Right cardiac atrium (tissue), 5 donors: Measurements from ENCODE around the gene KCNK17. TPM values are rescaled to one million over a fixed set of nuclear protein-coding genes. Genes with fewer than 3 reads are reported as not detected.

Experiments
- ATAC-seq, 2 donors: fragments of 200-7000 bp; cut with Tn5 transposase; one replicate each; pipeline versions ENCODE4 v1.8.0 to v1.9.1; 2020; ENCODE audit warnings: moderate library complexity in 2 of 2, mild to moderate bottlenecking in 1 of 2
- DNase-seq, 3 donors: peaks; one replicate each; pipeline ENCODE4 v3.0.0-alpha.2; 2020
- H3K27ac ChIP-seq: one replicate; pipeline ENCODE4 v1.5.1; 2013; ENCODE audit warnings: mild to moderate bottlenecking, low read length, control low read depth, moderate library complexity
- H3K27me3 ChIP-seq: one replicate; pipeline ENCODE4 v1.6.1; 2013; ENCODE audit not compliant: control insufficient read depth, insufficient read depth
- H3K4me1 ChIP-seq: one replicate; pipeline ENCODE4 v1.6.1; 2013; ENCODE audit warnings: low read length; ENCODE audit not compliant: control insufficient read depth, insufficient read depth
- H3K4me3 ChIP-seq: one replicate; pipeline ENCODE4 v1.5.1; 2013; ENCODE audit warnings: low read length, control low read depth
- H3K9me3 ChIP-seq: one replicate; pipeline ENCODE4 v1.6.1; 2013; ENCODE audit warnings: low read length; ENCODE audit not compliant: control insufficient read depth
- WGBS: extraction: QIAGEN DNeasy Blood & Tissue Kit; methylation state at CpG from one replicate; pipeline ENCODE4 v1.1.7; 2013; 5-methylcytosine and 5-hydroxymethylcytosine counted together
- intact Hi-C, 4 donors: fragments of 100-400 bp; cut with DNase I; formaldehyde crosslinking; loops; one replicate each; pipeline versions ENCODE4 v1.11.0 to v1.14.0; 2022 to 2023
- long read RNA-seq, 4 donors: library from polyadenylated mRNA; unstranded; transcript quantifications; one replicate each; pipeline ENCODE4 v2.0.0, GENCODE V29; 2020 to 2021
- polyA plus RNA-seq: library from polyadenylated mRNA; stranded (reverse); fragments of 200-250 nt; gene quantifications from one replicate; pipeline ENCODE4 v1.2.3, GENCODE V29; 2013
- total RNA-seq, 4 donors: library from RNA; stranded (reverse); fragmentation: NEBNext Ultra II Directional; extraction: Animal tissue kit (Norgen Biotek cat#: 25700); gene quantifications; one replicate each; pipeline ENCODE4 v1.2.1, GENCODE V29; 2021
- donor health status: healthy with polysubstance abuse.
- donor health status: DM: no; HTN: yes; CAD: no.
- donor health status: DM: no; HTN: no; CAD: no.
- donor health status: DM: no; HTN: yes; CAD: no; lungs with severe emphysema.
- donor health status: DM: yes; HTN: yes; CAD: no.

KCNK17 gene
- total RNA-seq (1 to 10 TPM; 3.6 to 9.3 (median 5.3) TPM), polyA plus RNA-seq (2.5 TPM)
- long read RNA-seq, donor 1, transcript KCNK17-201 (5 exons, 1,658 nt) = major isoform, 18 of 24 reads
- long read RNA-seq, donor 1, partial matches to known transcripts = 2 of 24 reads
- long read RNA-seq, donor 1, other reads (novel, unspliced or antisense) = 4 of 24 reads
- long read RNA-seq, donor 2, transcript KCNK17-201 (5 exons, 1,658 nt) = major isoform, 5 of 6 reads
- long read RNA-seq, donor 2, partial matches to known transcripts = 0 of 6 reads
- long read RNA-seq, donor 2, other reads (novel, unspliced or antisense) = 1 of 6 reads
- long read RNA-seq, donor 3, transcript KCNK17-201 (5 exons, 1,658 nt) = major isoform, 6 of 10 reads
- long read RNA-seq, donor 3, partial matches to known transcripts = 1 of 10 reads
- long read RNA-seq, donor 3, other reads (novel, unspliced or antisense) = 3 of 10 reads
- long read RNA-seq, donor 4, transcript KCNK17-201 (5 exons, 1,658 nt) = major isoform, 6 of 6 reads
- long read RNA-seq, donor 4, partial matches to known transcripts = 0 of 6 reads
- long read RNA-seq, donor 4, other reads (novel, unspliced or antisense) = 0 of 6 reads

- no peaks in the 10 kb centered on the region for H3K27me3 ChIP-seq
- H3K4me3 ChIP-seq = peak within 1 kb of the TSS; percentile 25
- no peaks in the 10 kb centered on the region for H3K4me1 ChIP-seq
- DNase-seq = peak; percentile 32 to 81 (median 78)
- no peak within 1 kb of the TSS for H3K27ac ChIP-seq
- peak; percentile 22 to 27 for ATAC-seq
- 12% methylated on average over 28 of the region's 28 CpGs for WGBS
- H3K9me3 ChIP-seq = no peaks in the 10 kb centered on the region
- intact Hi-C loops = loop anchor here in 1 of 4 donors (5.0 kb wide), 1 partner anchor 437 kb away; no protein-coding TSS in a partner anchor
Measured at GRCh38 chr6:39314273-39314795, at the start of gene KCNK17. Gene KCNK17 (minus strand): TSS chr6:39314419. CDS start chr6:39314320, 99 bp downstream.

- 85% methylated on average over 8 of the region's 8 CpGs for WGBS
- H3K9me3 ChIP-seq = no peaks in the 10 kb centered on the region
- H3K4me3 ChIP-seq = no peak overlapping the region
- H3K4me1 ChIP-seq = no peaks in the 10 kb centered on the region
- H3K27ac ChIP-seq = no peak overlapping the region
- intact Hi-C loops = loop anchor here in 2 of 4 donors (10.0 kb wide), 2 partner anchors 532 to 942 kb away; no protein-coding TSS in a partner anchor
- H3K27me3 ChIP-seq = no peaks in the 10 kb centered on the region
- no peak for ATAC-seq
- no peak for DNase-seq
Measured at GRCh38 chr6:39363280-39363679, 49.1 kb upstream of the KCNK17 start.

GRCh38 chr6:39362487-39362865 is 48.3 kb upstream of the KCNK17 start:
- H3K4me1 ChIP-seq = no peaks in the 10 kb centered on the region
- H3K27ac ChIP-seq = no peak overlapping the region
- DNase-seq (no peak), ATAC-seq (peak in 1 of 2 donors; percentile 10)
- no peaks in the 10 kb centered on the region for H3K27me3 ChIP-seq
- intact Hi-C loops = loop anchor here in 2 of 4 donors (10.0 kb wide), 2 partner anchors 532 to 942 kb away; no protein-coding TSS in a partner anchor
- 31% methylated on average over 3 of the region's 3 CpGs for WGBS
- H3K4me3 ChIP-seq = no peak overlapping the region
- no peaks in the 10 kb centered on the region for H3K9me3 ChIP-seq

- H3K27ac ChIP-seq = no peak overlapping the region
- peak; percentile 61 to 79 (median 78) for DNase-seq
- H3K27me3 ChIP-seq = no peaks in the 10 kb centered on the region
- 36% methylated on average over 21 of the region's 21 CpGs for WGBS
- H3K9me3 ChIP-seq = no peaks in the 10 kb centered on the region
- no peaks in the 10 kb centered on the region for H3K4me1 ChIP-seq
- H3K4me3 ChIP-seq = no peak overlapping the region
- intact Hi-C loops = loop anchor here in 2 of 4 donors (10.0 kb wide), 2 partner anchors 533 to 943 kb away; no protein-coding TSS in a partner anchor
- ATAC-seq = peak; percentile 80 to 81
Measured at GRCh38 chr6:39361657-39362486, 47.7 kb upstream of the KCNK17 start.

GRCh38 chr6:39360378-39360777 is 46.2 kb upstream of the KCNK17 start:
- Histone ChIP-seq H3K9me3 (no peaks in the 10 kb centered on the region), H3K27ac (no peak overlapping the region), H3K27me3 (no peaks in the 10 kb centered on the region), H3K4me1 (no peaks in the 10 kb centered on the region), H3K4me3 (no peak overlapping the region)
- WGBS = 92% methylated on average over 9 of the region's 9 CpGs
- DNase-seq = no peak
- intact Hi-C loops = loop anchor here in 2 of 4 donors (10.0 kb wide), 2 partner anchors 534 to 944 kb away; no protein-coding TSS in a partner anchor
- no peak for ATAC-seq

GRCh38 chr6:39357998-39358686 is 43.9 kb upstream of the KCNK17 start:
- intact Hi-C loops = no loop called here
- 54% methylated on average over 7 of the region's 7 CpGs for WGBS
- no peak overlapping the region for H3K4me3 ChIP-seq
- H3K27me3 ChIP-seq = no peaks in the 10 kb centered on the region
- peak; percentile 45 to 53 for ATAC-seq
- no peak overlapping the region for H3K27ac ChIP-seq
- no peak for DNase-seq
- no peaks in the 10 kb centered on the region for H3K9me3 ChIP-seq
- peaks cover 2% of the 10 kb centered on the region for H3K4me1 ChIP-seq

- WGBS = 83% methylated on average over 7 of the region's 7 CpGs
- Histone ChIP-seq H3K4me3 (no peak overlapping the region), H3K4me1 (peaks cover 2% of the 10 kb centered on the region), H3K9me3 (no peaks in the 10 kb centered on the region), H3K27me3 (no peaks in the 10 kb centered on the region), H3K27ac (no peak overlapping the region)
- DNase-seq = no peak
- intact Hi-C loops = no loop called here
- ATAC-seq = peak in 1 of 2 donors; percentile 53
Measured at GRCh38 chr6:39353698-39354315, 39.6 kb upstream of the KCNK17 start.

- DNase-seq (no peak), ATAC-seq (no peak)
- peaks cover 2% of the 10 kb centered on the region for H3K4me1 ChIP-seq
- H3K4me3 ChIP-seq = no peak overlapping the region
- intact Hi-C loops = no loop called here
- no peaks in the 10 kb centered on the region for H3K9me3 ChIP-seq
- H3K27ac ChIP-seq = no peak overlapping the region
- 83% methylated on average over 13 of the region's 13 CpGs for WGBS
- H3K27me3 ChIP-seq = no peaks in the 10 kb centered on the region
Measured at GRCh38 chr6:39350723-39351505, 36.7 kb upstream of the KCNK17 start.

GRCh38 chr6:39348740-39349139 is 34.5 kb upstream of the KCNK17 start:
- 92% methylated on average over 15 of the region's 15 CpGs for WGBS
- Histone ChIP-seq H3K4me3 (no peak overlapping the region), H3K27me3 (no peaks in the 10 kb centered on the region), H3K9me3 (no peaks in the 10 kb centered on the region), H3K27ac (no peak overlapping the region), H3K4me1 (no peaks in the 10 kb centered on the region)
- intact Hi-C loops = no loop called here
- DNase-seq = no peak
- no peak for ATAC-seq
